Left lung (tissue), 10 donors: ENCODE data around the gene SIGLEC6. TPM values are rescaled to one million over a fixed set of nuclear protein-coding genes. Genes with fewer than 3 reads are reported as not detected.

Experiments used
- ATAC-seq: fragments of 200-7000 bp; cut with Tn5 transposase; one replicate; pipeline ENCODE4 v1.9.1; 2020; ENCODE audit warnings: moderate library complexity
- DNase-seq, 4 donors: peaks; one replicate each; pipeline ENCODE4 v3.0.0-alpha.2; 2013 to 2020
- H3K27ac ChIP-seq, 2 donors: fragments of 200-600 bp; sonication (generic) in 1 of 2; one replicate each; pipeline versions ENCODE4 v1.5.0 to v1.8.0; 2020 to 2021
- H3K27me3 ChIP-seq, 2 donors: fragments of 200-600 bp; sonication (generic) in 1 of 2; one replicate each; pipeline versions ENCODE4 v1.5.0 to v1.8.0; 2020 to 2021
- H3K36me3 ChIP-seq, 2 donors: fragments of 200-600 bp; sonication (generic) in 1 of 2; one replicate each; pipeline versions ENCODE4 v1.5.0 to v1.8.0; 2020 to 2021
- H3K4me1 ChIP-seq, 2 donors: fragments of 200-600 bp; one replicate each; pipeline ENCODE4 v1.8.0; 2021
- H3K4me3 ChIP-seq, 2 donors: fragments of 200-600 bp; sonication (generic) in 1 of 2; one replicate each; pipeline versions ENCODE4 v1.5.0 to v1.8.0; 2020 to 2021; ENCODE audit warnings: mild to moderate bottlenecking in 1 of 2
- H3K9me3 ChIP-seq, 2 donors: fragments of 200-600 bp; sonication (generic) in 1 of 2; one replicate each; pipeline versions ENCODE4 v1.5.0 to v1.8.0; 2020 to 2021
- CTCF ChIP-seq, 2 donors: fragments of 200-600 bp; sonication (generic) in 1 of 2; IDR thresholded peaks; one replicate each; pipeline versions ENCODE4 v1.5.0 to v1.8.0; 2021; ENCODE audit warnings: antibody characterized with exemption in 2 of 2
- intact Hi-C, 2 donors: fragments of 100-400 bp; cut with DNase I; formaldehyde crosslinking; loops; one replicate each; pipeline versions ENCODE4 v1.11.2 to v1.14.2; 2022
- polyA plus RNA-seq, 6 donors: library from polyadenylated mRNA; unstranded; fragments of 120-200 nt; gene quantifications; one replicate each; pipeline ENCODE4 v1.2.1, GENCODE V29; 2013; ENCODE audit not compliant: insufficient read length in 6 of 6
- total RNA-seq, 2 donors: library from RNA; stranded (reverse); fragmentation: NEBNext Ultra II Directional; extraction: Animal tissue kit (Norgen Biotek cat#: 25700); gene quantifications; one replicate each; pipeline ENCODE4 v1.2.1, GENCODE V29; 2021
- donor health status: DM: no; HTN: yes; CAD: no.
- donor health status: DM: no; HTN: no; CAD: no.

Gene SIGLEC6
- total and polyA plus RNA-seq, 8 donors = 0.10 to 3.2 (median 0.26) TPM; not detected in 1

GRCh38 chr19:51571599-51571998 is 40.1 kb upstream of the SIGLEC6 start:
- no peak for TF ChIP-seq CTCF (IDR thresholded peaks at IDR 0.05)
- H3K27me3 ChIP-seq = peaks cover 0 to 20% of the 10 kb centered on the region in 2 donors
- intact Hi-C loops = no loop called here
- H3K4me3 ChIP-seq = peak overlapping the region; percentile 55 to 63
- H3K27ac ChIP-seq = no peak overlapping the region
- no peak for DNase-seq
- H3K4me1 ChIP-seq = peaks cover 0 to 24% of the 10 kb centered on the region in 2 donors
- peak; percentile 6 for ATAC-seq
- peaks cover 0 to 19% of the 10 kb centered on the region in 2 donors for H3K36me3 ChIP-seq
- no peaks in the 10 kb centered on the region for H3K9me3 ChIP-seq

- Histone ChIP-seq H3K36me3 (peaks cover 0 to 19% of the 10 kb centered on the region in 2 donors), H3K27ac (peak within 1 kb of the TSS in 1 of 2 donors; percentile 43), H3K27me3 (peaks cover 0 to 25% of the 10 kb centered on the region in 2 donors), H3K4me1 (peaks cover 0 to 24% of the 10 kb centered on the region in 2 donors), H3K4me3 (peak within 1 kb of the TSS; percentile 55 to 63), H3K9me3 (no peaks in the 10 kb centered on the region)
- TF ChIP-seq CTCF (IDR thresholded peaks at IDR 0.05) = no peak
- intact Hi-C loops = no loop called here
- DNase-seq = peak; percentile 89 to 98 (median 96)
- ATAC-seq = peak; percentile 100
These were observed 39.6 kb upstream of the SIGLEC6 start, which contains the start of gene ZNF175 for GRCh38 chr19:51570962-51571575. Gene ZNF175 (plus strand): TSS chr19:51571283. CDS start chr19:51573330, 2,047 bp downstream.

GRCh38 chr19:51568456-51568855 is 37.0 kb upstream of the SIGLEC6 start:
- H3K9me3 ChIP-seq = no peaks in the 10 kb centered on the region
- peaks cover 0 to 52% of the 10 kb centered on the region in 2 donors for H3K27me3 ChIP-seq
- ATAC-seq = no peak
- TF ChIP-seq CTCF (IDR thresholded peaks at IDR 0.05) = no peak
- no peak for DNase-seq
- no peak overlapping the region for H3K4me3 ChIP-seq
- peaks cover 0 to 4% of the 10 kb centered on the region in 2 donors for H3K36me3 ChIP-seq
- intact Hi-C loops = no loop called here
- peaks cover 0 to 23% of the 10 kb centered on the region in 2 donors for H3K4me1 ChIP-seq
- H3K27ac ChIP-seq = no peak overlapping the region

GRCh38 chr19:51567583-51567982 is 36.1 kb upstream of the SIGLEC6 start:
- peaks cover 0 to 59% of the 10 kb centered on the region in 2 donors for H3K27me3 ChIP-seq
- H3K36me3 ChIP-seq = no peaks in the 10 kb centered on the region
- TF ChIP-seq CTCF (IDR thresholded peaks at IDR 0.05) = no peak
- no peaks in the 10 kb centered on the region for H3K9me3 ChIP-seq
- ATAC-seq (no peak), DNase-seq (no peak)
- H3K4me1 ChIP-seq = peaks cover 0 to 15% of the 10 kb centered on the region in 2 donors
- H3K4me3 ChIP-seq = no peak overlapping the region
- H3K27ac ChIP-seq = no peak overlapping the region
- intact Hi-C loops = no loop called here

- Histone ChIP-seq H3K4me1 (peaks cover 0 to 5% of the 10 kb centered on the region in 2 donors), H3K9me3 (no peaks in the 10 kb centered on the region), H3K27ac (no peak overlapping the region), H3K4me3 (no peak overlapping the region), H3K36me3 (no peaks in the 10 kb centered on the region), H3K27me3 (peaks cover 0 to 68% of the 10 kb centered on the region in 2 donors)
- intact Hi-C loops = no loop called here
- no peak for ATAC-seq
- TF ChIP-seq CTCF (IDR thresholded peaks at IDR 0.05) = no peak
- DNase-seq = no peak
These were observed 35.1 kb upstream of the SIGLEC6 start for GRCh38 chr19:51566489-51567100.
